Stimulated activated CD8-positive, alpha-beta memory T cell treated with anti-CD3 and anti-CD28 coated beads, Interleukin-15, amount 100 ng/mL, for 24 hours (primary cell): Measurements from ENCODE around the gene PLIN4.

Source experiments
- DNase-seq: peaks from one replicate; pipeline ENCODE4 v3.0.0-alpha.2; 2020; ENCODE audit warnings: low read depth

The PLIN4 gene

GRCh38 chr19:4454747-4455718 is 63.3 kb downstream of the PLIN4 start:
- no peak for DNase-seq

GRCh38 chr19:4453232-4454179 is 64.8 kb downstream of the PLIN4 start:
- DNase-seq: no peak

- no peak for DNase-seq
Observed at GRCh38 chr19:4452230-4452990, 65.9 kb downstream of the PLIN4 start.
